ENCODE results near the gene CSTPP1. TPM values are rescaled to one million over a fixed set of nuclear protein-coding genes. Genes with fewer than 3 reads are reported as not detected.

Gene CSTPP1
- total RNA-seq, 1 donor from 2014 or later = 32.8 TPM

DNA sequence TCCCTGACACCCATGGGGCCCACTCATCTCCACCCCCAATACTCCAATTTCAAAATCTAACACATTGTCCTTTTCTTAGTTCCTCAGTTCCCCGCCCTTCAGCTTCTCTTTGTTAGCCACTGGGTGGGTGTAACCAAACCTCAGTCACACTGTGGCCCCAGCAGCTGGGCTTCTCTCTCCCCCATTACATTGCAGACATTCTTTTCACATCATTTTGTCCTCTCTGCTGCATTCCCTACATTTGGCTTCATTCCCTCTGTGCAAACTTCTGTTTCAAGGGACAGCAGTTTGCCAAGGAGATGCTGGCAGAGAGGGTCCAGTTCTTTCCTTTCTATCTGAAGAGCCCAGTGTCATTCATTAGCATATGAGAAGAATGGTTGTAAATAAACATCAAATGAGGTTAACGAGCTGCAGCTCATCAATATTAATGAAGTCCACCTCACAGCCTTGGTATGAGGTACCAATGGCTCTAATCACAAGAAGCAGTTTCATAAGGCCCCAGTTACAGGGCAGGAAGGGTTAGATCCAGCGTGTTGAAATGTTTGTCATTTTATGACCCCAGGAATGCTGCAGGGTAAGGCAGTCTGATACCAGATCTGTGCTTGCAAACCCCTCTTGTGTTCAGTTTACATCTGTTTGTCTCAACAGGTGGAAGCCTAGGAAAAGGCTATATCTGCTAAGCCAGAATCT, 167.8 kb downstream of the CSTPP1 start:
- H3K36me3 ChIP-seq = no peaks in the 10 kb centered on the region
- no peaks in the 10 kb centered on the region for H3K9me3 ChIP-seq
- intact Hi-C loops (cut with DNase I) = no loop called here
- DNase-seq = no peak
- no peaks in the 10 kb centered on the region for H3K27me3 ChIP-seq (ENCODE audit: low read depth)
- peak; percentile 45 to 51 for ATAC-seq
- H3K4me1 ChIP-seq = peaks cover 4% of the 10 kb centered on the region
- TF ChIP-seq, protein P1, sequence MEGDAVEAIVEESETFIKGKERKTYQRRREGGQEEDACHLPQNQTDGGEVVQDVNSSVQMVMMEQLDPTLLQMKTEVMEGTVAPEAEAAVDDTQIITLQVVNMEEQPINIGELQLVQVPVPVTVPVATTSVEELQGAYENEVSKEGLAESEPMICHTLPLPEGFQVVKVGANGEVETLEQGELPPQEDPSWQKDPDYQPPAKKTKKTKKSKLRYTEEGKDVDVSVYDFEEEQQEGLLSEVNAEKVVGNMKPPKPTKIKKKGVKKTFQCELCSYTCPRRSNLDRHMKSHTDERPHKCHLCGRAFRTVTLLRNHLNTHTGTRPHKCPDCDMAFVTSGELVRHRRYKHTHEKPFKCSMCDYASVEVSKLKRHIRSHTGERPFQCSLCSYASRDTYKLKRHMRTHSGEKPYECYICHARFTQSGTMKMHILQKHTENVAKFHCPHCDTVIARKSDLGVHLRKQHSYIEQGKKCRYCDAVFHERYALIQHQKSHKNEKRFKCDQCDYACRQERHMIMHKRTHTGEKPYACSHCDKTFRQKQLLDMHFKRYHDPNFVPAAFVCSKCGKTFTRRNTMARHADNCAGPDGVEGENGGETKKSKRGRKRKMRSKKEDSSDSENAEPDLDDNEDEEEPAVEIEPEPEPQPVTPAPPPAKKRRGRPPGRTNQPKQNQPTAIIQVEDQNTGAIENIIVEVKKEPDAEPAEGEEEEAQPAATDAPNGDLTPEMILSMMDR (IDR thresholded peaks at IDR 0.05) = no peak
- H3K27ac ChIP-seq = peak overlapping the region; percentile 26
- H3K4me3 ChIP-seq = no peak overlapping the region

DNA sequence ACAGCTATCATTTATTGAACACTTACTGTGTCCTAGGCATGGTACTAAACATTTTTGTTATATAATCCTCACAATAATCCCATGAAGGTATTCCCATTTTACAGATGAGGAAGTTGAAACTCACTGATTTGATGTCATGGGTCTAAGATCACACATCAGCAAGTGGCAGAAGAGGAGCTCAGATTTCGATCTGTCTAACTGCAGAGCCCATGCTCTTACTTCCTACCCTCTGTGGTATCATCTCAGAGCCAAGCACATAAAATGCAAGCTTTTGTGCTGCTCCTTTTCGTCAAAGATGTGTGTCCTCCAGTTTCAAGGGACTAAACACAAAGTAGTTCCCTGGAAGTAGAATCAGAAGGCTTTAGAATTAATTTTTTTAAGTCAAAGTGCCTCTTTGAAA, 169.0 kb downstream of the CSTPP1 start:
- no peaks in the 10 kb centered on the region for H3K27me3 ChIP-seq (ENCODE audit: low read depth)
- TF ChIP-seq, protein P1 (IDR thresholded peaks at IDR 0.05) = no peak
- no peaks in the 10 kb centered on the region for H3K4me1 ChIP-seq
- no peak overlapping the region for H3K27ac ChIP-seq
- H3K36me3 ChIP-seq = no peaks in the 10 kb centered on the region
- no peak for DNase-seq
- no peak for ATAC-seq
- H3K4me3 ChIP-seq = no peak overlapping the region
- intact Hi-C loops (cut with DNase I) = no loop called here
- H3K9me3 ChIP-seq = no peaks in the 10 kb centered on the region

DNA sequence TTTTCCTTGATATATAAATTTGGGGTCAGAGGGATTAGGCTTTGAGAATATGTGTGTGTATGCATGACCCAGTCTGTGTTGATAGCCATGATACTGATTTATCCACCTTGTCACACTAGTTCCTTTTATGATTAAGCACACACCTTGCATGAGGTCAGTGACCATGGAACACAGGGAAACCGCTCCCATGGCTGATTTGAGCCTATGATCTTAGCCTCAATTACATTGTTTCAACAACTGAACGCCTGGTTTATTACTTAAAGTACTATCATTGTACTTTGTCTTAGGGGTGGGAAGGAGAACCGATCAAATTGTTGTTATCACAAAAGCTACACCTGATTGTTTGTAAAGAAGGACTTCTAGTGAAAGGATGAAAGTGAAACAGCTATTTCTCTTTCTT, 169.4 kb downstream of the CSTPP1 start:
- no peak for DNase-seq
- TF ChIP-seq, protein P1 (IDR thresholded peaks at IDR 0.05) = no peak
- H3K4me1 ChIP-seq = no peaks in the 10 kb centered on the region
- H3K4me3 ChIP-seq = no peak overlapping the region
- no peaks in the 10 kb centered on the region for H3K27me3 ChIP-seq (ENCODE audit: low read depth)
- no peaks in the 10 kb centered on the region for H3K36me3 ChIP-seq
- no peak for ATAC-seq
- no peaks in the 10 kb centered on the region for H3K9me3 ChIP-seq
- no peak overlapping the region for H3K27ac ChIP-seq
- intact Hi-C loops (cut with DNase I) = no loop called here

DNA sequence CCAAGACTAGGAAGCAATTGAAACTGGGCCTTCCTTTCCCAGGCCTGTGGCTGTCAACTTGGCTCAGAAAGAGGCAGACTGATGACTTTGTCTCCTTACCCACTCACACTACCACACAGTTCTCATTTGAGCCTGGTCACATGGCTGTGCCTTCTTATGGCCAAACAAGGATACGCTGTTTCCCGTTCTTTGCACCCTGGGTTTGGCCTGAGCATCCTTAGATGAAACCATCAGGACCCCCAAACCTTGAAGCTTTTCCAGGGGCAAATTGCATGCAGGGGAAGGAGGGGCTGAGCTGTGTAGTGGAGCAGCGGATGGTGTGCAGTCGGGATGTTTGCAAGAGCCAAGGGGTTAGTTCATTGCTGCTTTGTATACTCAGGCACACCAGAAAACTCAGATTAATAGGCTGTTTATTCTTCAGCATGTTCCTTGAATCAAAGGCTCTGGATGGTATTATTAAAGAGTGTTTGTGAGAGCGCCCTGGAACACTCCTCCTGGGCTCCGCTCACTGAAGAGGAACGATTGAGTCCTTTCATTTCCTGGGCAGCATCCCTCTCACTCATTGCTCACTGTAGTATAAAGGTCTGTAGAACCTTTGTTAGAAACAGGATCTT, 170.3 kb downstream of the CSTPP1 start:
- intact Hi-C loops (cut with DNase I) = no loop called here
- TF ChIP-seq, protein P1 (IDR thresholded peaks at IDR 0.05) = no peak
- no peak for DNase-seq
- H3K4me3 ChIP-seq = no peak overlapping the region
- H3K27ac ChIP-seq = no peak overlapping the region
- ATAC-seq = no peak
- H3K4me1 ChIP-seq = no peaks in the 10 kb centered on the region
- no peaks in the 10 kb centered on the region for H3K9me3 ChIP-seq
- no peaks in the 10 kb centered on the region for H3K36me3 ChIP-seq
- no peaks in the 10 kb centered on the region for H3K27me3 ChIP-seq (ENCODE audit: low read depth)

DNA sequence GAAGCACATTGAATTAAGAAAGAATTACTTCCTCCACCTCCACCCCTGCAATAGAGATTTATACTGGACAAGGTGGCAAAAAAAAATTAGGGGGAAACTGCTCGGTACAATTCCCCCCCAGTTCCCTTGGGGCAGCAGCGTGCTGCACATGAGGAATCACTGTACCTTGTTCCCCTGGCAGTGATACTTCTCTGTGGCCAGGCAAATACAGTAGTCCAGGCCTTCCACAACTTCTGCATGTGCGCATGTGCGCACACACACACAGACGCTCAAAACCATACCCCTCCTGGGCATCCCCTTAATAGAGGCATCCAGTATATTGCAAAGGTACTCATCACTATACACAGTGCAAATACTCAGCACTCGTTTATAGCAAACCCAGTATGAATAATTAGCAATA, 171.2 kb downstream of the CSTPP1 start:
- Histone ChIP-seq H3K9me3 (no peaks in the 10 kb centered on the region), H3K27ac (no peak overlapping the region), H3K36me3 (no peaks in the 10 kb centered on the region), H3K27me3 (ENCODE audit: low read depth) (no peaks in the 10 kb centered on the region), H3K4me1 (no peaks in the 10 kb centered on the region), H3K4me3 (no peak overlapping the region)
- intact Hi-C loops (cut with DNase I) = no loop called here
- TF ChIP-seq, protein P1 (IDR thresholded peaks at IDR 0.05) = no peak
- no peak for DNase-seq
- no peak for ATAC-seq

All from lower lobe of right lung (tissue), 2 donors.